OCI-LY3 (cell line): ENCODE results near the gene ZNF354B.
"Not testable (repeated sequence)": the region's sequence is repeated elsewhere in the genome, so short reads cannot be mapped to it uniquely, and the experiment has no call there.

Experiments used
- EZH2phosphoT487 ChIP-seq: fragments of 200-600 bp; shearing (Covaris generic); IDR thresholded peaks from 2 replicates; pipeline ENCODE4 v1.6.1; 2018; ENCODE audit warnings: antibody characterized with exemption, mixed run types, low read depth
- TF ChIP-seq, protein P1 (sequence below): fragments of 200-600, 300-600 bp; sonication (generic); IDR thresholded peaks from 2 replicates; pipeline ENCODE4 v1.5.1; 2014; ENCODE audit warnings: antibody characterized with exemption, low read length, low read depth

DNA sequence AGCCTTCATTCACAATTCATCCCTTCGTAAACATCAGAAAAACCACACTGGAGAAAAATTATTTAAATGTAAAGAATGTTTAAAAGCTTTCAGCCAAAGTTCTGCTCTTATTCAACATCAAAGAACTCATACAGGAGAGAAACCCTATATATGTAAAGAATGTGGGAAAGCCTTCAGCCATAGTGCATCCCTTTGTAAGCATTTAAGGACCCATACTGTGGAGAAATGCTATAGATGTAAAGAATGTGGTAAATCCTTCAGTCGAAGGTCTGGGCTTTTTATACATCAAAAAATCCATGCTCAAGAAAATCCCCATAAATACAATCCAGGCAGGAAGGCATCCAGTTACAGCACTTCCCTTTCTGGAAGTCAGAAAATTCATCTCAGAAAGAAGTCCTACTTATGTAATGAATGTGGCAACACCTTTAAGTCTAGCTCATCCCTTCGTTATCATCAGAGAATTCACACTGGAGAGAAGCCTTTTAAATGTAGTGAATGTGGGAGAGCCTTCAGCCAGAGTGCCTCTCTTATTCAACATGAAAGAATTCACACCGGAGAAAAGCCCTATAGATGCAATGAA, 23.5 kb downstream of the ZNF354B start:
- TF ChIP-seq, protein P1, sequence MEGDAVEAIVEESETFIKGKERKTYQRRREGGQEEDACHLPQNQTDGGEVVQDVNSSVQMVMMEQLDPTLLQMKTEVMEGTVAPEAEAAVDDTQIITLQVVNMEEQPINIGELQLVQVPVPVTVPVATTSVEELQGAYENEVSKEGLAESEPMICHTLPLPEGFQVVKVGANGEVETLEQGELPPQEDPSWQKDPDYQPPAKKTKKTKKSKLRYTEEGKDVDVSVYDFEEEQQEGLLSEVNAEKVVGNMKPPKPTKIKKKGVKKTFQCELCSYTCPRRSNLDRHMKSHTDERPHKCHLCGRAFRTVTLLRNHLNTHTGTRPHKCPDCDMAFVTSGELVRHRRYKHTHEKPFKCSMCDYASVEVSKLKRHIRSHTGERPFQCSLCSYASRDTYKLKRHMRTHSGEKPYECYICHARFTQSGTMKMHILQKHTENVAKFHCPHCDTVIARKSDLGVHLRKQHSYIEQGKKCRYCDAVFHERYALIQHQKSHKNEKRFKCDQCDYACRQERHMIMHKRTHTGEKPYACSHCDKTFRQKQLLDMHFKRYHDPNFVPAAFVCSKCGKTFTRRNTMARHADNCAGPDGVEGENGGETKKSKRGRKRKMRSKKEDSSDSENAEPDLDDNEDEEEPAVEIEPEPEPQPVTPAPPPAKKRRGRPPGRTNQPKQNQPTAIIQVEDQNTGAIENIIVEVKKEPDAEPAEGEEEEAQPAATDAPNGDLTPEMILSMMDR = not testable (repeated sequence)
- not testable (repeated sequence) for TF ChIP-seq EZH2phosphoT487
